Measurements from ENCODE around the gene SAMD4B. TPM values are rescaled to one million over a fixed set of nuclear protein-coding genes. Genes with fewer than 3 reads are reported as not detected.

The SAMD4B gene
- total RNA-seq, 6 experiments from 2014 or later: 23.0 to 45.6 (median 31.6) TPM

GRCh38 chr19:39319892-39320248, 22.4 kb upstream of the SAMD4B start:
- H3K4me3 ChIP-seq: no peak overlapping the region
- WGBS (ENCODE audit: insufficient coverage, low coverage, low lambda C conversion rate, missing lambda C conversion rate): no CpG with 5 or more reads among the region's 16 CpGs
- intact Hi-C loops (cut with DNase I): loop anchor here (10.0 kb wide), 1 partner anchor 115 kb away; the partner anchor contains the start of gene SYCN (in 2 of the 2)

GRCh38 chr19:39321117-39321831, 20.9 kb upstream of the SAMD4B start:
- Histone ChIP-seq H3K27ac (no peak overlapping the region), H3K4me1 (no peaks in the 10 kb centered on the region), H3K4me3 (peak overlapping the region in 1 of 3 donors; percentile 54), H3K9me3 (no peaks in the 10 kb centered on the region), H3K27me3 (no peaks in the 10 kb centered on the region), H3K36me3 (no peaks in the 10 kb centered on the region)
- WGBS (ENCODE audit: insufficient coverage, low coverage, low lambda C conversion rate, missing lambda C conversion rate): 50% methylated on average over 1 of the region's 10 CpGs
- no peak for ATAC-seq
- DNase-seq: no peak
- no peak for TF ChIP-seq CTCF (IDR thresholded peaks at IDR 0.05)
- no peak for TF ChIP-seq POLR2A (IDR thresholded peaks at IDR 0.05)
- intact Hi-C loops (cut with DNase I): loop anchor here in 1 of 2 donors (10.0 kb wide), 1 partner anchor 116 kb away; the partner anchor contains the start of gene SYCN

More at GRCh38 chr19:39319892-39320248, 22.4 kb upstream of the SAMD4B start:
- Histone ChIP-seq H3K27ac (no peak overlapping the region), H3K36me3 (no peaks in the 10 kb centered on the region), H3K4me1 (no peaks in the 10 kb centered on the region), H3K9me3 (no peaks in the 10 kb centered on the region), H3K27me3 (no peaks in the 10 kb centered on the region)
- TF ChIP-seq CTCF (IDR thresholded peaks at IDR 0.05): no peak
- TF ChIP-seq POLR2A (IDR thresholded peaks at IDR 0.05): no peak
- no peak for ATAC-seq
- no peak for DNase-seq

- Histone ChIP-seq H3K27me3 (no peaks in the 10 kb centered on the region), H3K9me3 (no peaks in the 10 kb centered on the region), H3K27ac (no peak overlapping the region), H3K4me1 (no peaks in the 10 kb centered on the region), H3K36me3 (no peaks in the 10 kb centered on the region), H3K4me3 (no peak overlapping the region)
- intact Hi-C loops (cut with DNase I): loop anchor here in 1 of 2 donors (10.0 kb wide), 1 partner anchor 117 kb away; the partner anchor contains the start of gene SYCN
- TF ChIP-seq POLR2A (IDR thresholded peaks at IDR 0.05): no peak
- no peak for TF ChIP-seq CTCF (IDR thresholded peaks at IDR 0.05)
- ATAC-seq: no peak
- no peak for DNase-seq
Measured at GRCh38 chr19:39321832-39322176, 20.4 kb upstream of the SAMD4B start.

GRCh38 chr19:39324242-39324842, 17.9 kb upstream of the SAMD4B start:
- intact Hi-C loops (cut with DNase I): loop anchor here in 1 of 2 donors (10.0 kb wide), 1 partner anchor 120 kb away; the partner anchor contains the start of gene SYCN

More at GRCh38 chr19:39324242-39324842, 17.9 kb upstream of the SAMD4B start:
- ATAC-seq (no peak), DNase-seq (no peak)
- Histone ChIP-seq H3K36me3 (no peaks in the 10 kb centered on the region), H3K27ac (no peak overlapping the region), H3K4me1 (peaks cover 0 to 1% (median 0%) of the 10 kb centered on the region in 4 donors), H3K27me3 (no peaks in the 10 kb centered on the region), H3K9me3 (no peaks in the 10 kb centered on the region), H3K4me3 (no peak overlapping the region)
- WGBS (ENCODE audit: insufficient coverage, low coverage, low lambda C conversion rate, missing lambda C conversion rate): 72% methylated on average over 5 of the region's 5 CpGs
- TF ChIP-seq POLR2A (IDR thresholded peaks at IDR 0.05): no peak
- no peak for TF ChIP-seq CTCF (IDR thresholded peaks at IDR 0.05)
